ENCODE results near the gene ACYP1.

The ACYP1 gene

DNA sequence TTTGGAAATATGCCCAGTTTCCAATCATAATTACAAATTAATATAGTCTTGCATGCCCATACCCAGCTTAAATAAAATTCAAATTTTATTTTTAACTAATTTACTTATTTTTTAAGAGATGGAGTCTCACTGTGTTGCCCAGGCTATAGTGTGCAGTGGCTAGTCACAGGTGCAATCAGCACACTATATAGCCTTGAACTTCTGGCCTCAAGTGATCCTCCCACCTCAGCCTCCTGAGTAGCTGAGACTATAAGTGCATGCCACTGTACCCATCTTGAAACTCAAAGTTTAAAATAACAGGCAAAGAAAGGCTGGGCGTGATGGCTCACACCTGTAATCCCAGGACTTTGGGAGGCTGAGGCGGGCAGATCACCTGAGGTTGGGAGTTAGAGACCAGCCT is 22.9 kb downstream of the ACYP1 start:
- in situ Hi-C loops (cut with MboI; ENCODE audit: low sequenced_read_pairs, unreplicated experiment) = no loop called here
- DNase-seq (ENCODE audit: low spot score) = no peak
- TF ChIP-seq, protein P1, sequence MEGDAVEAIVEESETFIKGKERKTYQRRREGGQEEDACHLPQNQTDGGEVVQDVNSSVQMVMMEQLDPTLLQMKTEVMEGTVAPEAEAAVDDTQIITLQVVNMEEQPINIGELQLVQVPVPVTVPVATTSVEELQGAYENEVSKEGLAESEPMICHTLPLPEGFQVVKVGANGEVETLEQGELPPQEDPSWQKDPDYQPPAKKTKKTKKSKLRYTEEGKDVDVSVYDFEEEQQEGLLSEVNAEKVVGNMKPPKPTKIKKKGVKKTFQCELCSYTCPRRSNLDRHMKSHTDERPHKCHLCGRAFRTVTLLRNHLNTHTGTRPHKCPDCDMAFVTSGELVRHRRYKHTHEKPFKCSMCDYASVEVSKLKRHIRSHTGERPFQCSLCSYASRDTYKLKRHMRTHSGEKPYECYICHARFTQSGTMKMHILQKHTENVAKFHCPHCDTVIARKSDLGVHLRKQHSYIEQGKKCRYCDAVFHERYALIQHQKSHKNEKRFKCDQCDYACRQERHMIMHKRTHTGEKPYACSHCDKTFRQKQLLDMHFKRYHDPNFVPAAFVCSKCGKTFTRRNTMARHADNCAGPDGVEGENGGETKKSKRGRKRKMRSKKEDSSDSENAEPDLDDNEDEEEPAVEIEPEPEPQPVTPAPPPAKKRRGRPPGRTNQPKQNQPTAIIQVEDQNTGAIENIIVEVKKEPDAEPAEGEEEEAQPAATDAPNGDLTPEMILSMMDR (IDR thresholded peaks at IDR 0.05; ENCODE audit: borderline replicate concordance, control extremely low read depth, extremely low read depth, insufficient read depth, missing control alignments) = no peak

DNA sequence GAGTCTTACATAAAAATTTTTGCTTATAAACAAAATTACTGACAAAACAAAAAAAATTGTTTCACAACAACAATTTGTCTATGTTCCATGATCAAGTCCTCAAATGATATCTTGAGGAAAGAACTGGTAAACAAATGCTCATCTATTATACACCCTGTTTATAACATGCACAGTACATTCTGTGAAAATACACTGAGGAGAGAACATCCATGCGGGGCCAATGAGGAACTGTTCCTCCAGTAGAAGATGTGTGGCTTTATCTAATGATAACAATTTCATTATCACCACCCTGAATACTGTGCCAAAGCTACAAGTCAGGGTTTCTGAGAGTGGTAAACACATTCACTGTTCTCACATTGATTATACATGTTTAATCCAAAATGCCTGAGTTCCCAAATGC is 23.3 kb downstream of the ACYP1 start:
- TF ChIP-seq, protein P1 (IDR thresholded peaks at IDR 0.05; ENCODE audit: borderline replicate concordance, control extremely low read depth, extremely low read depth, insufficient read depth, missing control alignments) = no peak
- no peak for DNase-seq (ENCODE audit: low spot score)
- in situ Hi-C loops (cut with MboI; ENCODE audit: low sequenced_read_pairs, unreplicated experiment) = no loop called here

DNA sequence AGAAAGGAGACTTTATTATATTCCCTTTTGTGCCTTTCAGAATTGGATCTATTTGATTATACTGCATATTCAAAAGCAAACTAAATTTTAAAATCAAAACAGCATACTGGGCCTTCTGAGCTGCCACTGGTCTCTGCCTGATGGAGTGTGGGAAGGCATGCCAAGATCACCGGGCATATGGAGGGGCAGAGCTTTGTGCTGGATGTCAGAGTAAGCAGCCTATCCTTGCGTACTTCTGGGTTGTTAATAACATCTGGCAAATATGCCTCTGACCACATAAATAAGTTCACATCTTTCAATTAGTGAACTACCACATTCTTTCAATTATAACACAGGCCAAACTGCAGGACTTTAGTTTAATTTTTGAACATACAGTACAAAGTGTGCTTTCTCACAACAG is 30.9 kb downstream of the ACYP1 start:
- DNase-seq (ENCODE audit: low spot score) = no peak
- in situ Hi-C loops (cut with MboI; ENCODE audit: low sequenced_read_pairs, unreplicated experiment) = no loop called here
- TF ChIP-seq, protein P1 (IDR thresholded peaks at IDR 0.05; ENCODE audit: borderline replicate concordance, control extremely low read depth, extremely low read depth, insufficient read depth, missing control alignments) = no peak

DNA sequence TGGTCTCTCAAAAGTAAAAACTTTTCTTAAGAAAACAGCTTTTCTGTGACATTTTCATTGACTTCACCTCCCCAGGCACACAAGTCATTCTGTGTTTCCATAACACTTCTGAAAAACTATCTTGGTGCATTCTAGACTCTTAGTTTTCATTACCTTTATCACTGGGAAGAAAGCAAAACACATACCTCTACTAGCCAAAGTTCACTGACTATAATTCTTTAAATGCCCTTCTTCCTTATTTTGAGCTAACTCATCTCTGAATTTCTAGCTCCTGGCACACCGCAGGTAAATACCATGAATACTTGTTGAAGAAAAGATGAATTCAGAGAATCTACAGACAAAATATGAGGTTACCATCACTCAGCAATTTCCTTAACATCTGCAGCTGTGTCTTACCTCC is 33.7 kb downstream of the ACYP1 start:
- TF ChIP-seq, protein P1 (IDR thresholded peaks at IDR 0.05; ENCODE audit: borderline replicate concordance, control extremely low read depth, extremely low read depth, insufficient read depth, missing control alignments) = no peak
- DNase-seq (ENCODE audit: low spot score) = no peak
- in situ Hi-C loops (cut with MboI; ENCODE audit: low sequenced_read_pairs, unreplicated experiment) = no loop called here

DNA sequence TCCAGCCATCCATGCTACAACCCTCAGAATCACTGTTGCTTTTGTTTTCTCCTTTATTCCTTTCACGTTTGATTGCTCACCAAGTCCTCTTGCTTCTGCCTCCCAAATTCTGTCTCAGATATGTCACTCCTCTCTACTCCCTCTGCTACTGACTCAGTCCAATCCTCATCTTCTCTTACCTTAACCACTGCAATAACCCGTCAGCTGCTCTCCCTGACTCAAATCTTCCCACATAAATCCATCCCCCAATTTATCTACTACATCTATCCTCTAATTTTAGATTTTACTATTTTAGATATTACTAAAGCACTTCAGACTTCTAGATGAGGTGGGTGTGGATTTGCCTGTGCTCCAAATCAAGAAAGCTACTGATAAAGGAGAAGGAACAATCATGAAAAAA is 37.9 kb downstream of the ACYP1 start:
- TF ChIP-seq, protein P1 (IDR thresholded peaks at IDR 0.05; ENCODE audit: borderline replicate concordance, control extremely low read depth, extremely low read depth, insufficient read depth, missing control alignments) = no peak
- in situ Hi-C loops (cut with MboI; ENCODE audit: low sequenced_read_pairs, unreplicated experiment) = no loop called here
- DNase-seq (ENCODE audit: low spot score) = no peak

DNA sequence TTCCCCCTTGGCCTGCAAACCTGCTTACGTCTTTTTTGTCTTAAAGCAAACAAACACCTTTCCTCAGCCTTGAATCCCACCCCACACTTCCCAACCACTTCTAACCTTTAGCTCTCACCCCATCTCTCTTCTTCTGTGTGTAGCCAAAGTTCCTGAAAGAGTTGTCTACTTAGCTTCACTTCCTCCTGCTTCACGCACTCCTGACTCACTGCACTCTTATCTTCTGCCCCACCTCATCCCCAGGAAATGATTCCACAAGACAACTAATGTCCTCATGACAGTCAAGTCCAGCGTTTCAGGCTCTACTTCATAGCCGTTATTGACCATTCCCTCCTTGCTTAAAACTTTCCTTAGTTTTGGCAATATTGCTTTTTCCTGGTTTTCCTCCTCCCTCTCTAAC is 38.7 kb downstream of the ACYP1 start:
- DNase-seq (ENCODE audit: low spot score) = no peak
- in situ Hi-C loops (cut with MboI; ENCODE audit: low sequenced_read_pairs, unreplicated experiment) = no loop called here
- TF ChIP-seq, protein P1 (IDR thresholded peaks at IDR 0.05; ENCODE audit: borderline replicate concordance, control extremely low read depth, extremely low read depth, insufficient read depth, missing control alignments) = no peak

DNA sequence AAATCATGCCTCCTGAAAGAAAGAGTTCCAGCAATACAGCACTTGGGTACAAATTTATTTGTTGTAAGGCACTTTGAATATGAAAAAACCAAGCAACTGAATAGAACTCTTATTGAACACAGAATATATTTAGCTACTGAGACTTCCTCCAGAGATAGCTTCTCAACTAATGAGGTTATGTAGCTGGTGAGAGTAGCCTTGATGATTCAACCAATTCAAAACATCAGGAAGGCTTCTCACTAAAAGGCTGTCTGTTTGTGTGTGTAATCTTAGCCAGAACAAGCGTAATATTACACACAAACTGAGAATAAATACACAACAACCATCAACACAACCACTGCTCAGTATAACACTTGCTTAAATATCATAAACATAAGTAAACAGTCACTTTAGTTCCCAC is 40.7 kb downstream of the ACYP1 start:
- no peak for DNase-seq (ENCODE audit: low spot score)
- TF ChIP-seq, protein P1 (IDR thresholded peaks at IDR 0.05; ENCODE audit: borderline replicate concordance, control extremely low read depth, extremely low read depth, insufficient read depth, missing control alignments) = no peak
- in situ Hi-C loops (cut with MboI; ENCODE audit: low sequenced_read_pairs, unreplicated experiment) = no loop called here

Data from GM13976 (cell line).